PC-9 (cell line): ENCODE results near the gene ANO8. TPM values are rescaled to one million over a fixed set of nuclear protein-coding genes. Genes with fewer than 3 reads are reported as not detected.
"Not testable (repeated sequence)": the region's sequence is repeated elsewhere in the genome, so short reads cannot be mapped to it uniquely, and the experiment has no call there.

Experiments
- BruUV-seq: library from RNA; stranded (reverse); fragments of 400-500 nt; replicated peaks from 2 replicates; lab custom pipeline; 2021; lab: Mats Ljungman, UMichigan
- CTCF ChIA-PET: fragments of 300-600 bp; sonication (Branson Sonifier 250); formaldehyde crosslinking; loops from one replicate; lab custom pipeline; 2022; ENCODE audit warnings: antibody characterized with exemption; lab: Charles Lee
- POLR2A ChIA-PET: fragments of 300-600 bp; sonication (Branson Sonifier 250); formaldehyde crosslinking; loops from one replicate; lab custom pipeline; 2022; ENCODE audit warnings: antibody characterized with exemption; ENCODE audit not compliant: unreplicated experiment; lab: Charles Lee
- DNase-seq, 2 experiments: peaks; one replicate each; pipeline versions ENCODE4 v3.0.0 to v3.0.0-alpha.2; 2015 to 2022; ENCODE audit warnings: mixed read lengths in 1 of 2
- H2AFZ ChIP-seq: fragments of 200-600 bp; sonication (generic); 2 replicates; pipeline ENCODE4 v1.8.1; 2017; ENCODE audit warnings: antibody characterized with exemption
- H3F3A ChIP-seq: fragments of 200-600 bp; sonication (generic); 2 replicates; pipeline ENCODE4 v1.8.1; 2017; ENCODE audit warnings: antibody characterized with exemption, mild to moderate bottlenecking, low read depth; ENCODE audit not compliant: insufficient read depth
- H3K27ac ChIP-seq: fragments of 200-600 bp; sonication (generic); 2 replicates; pipeline ENCODE4 v1.6.1; 2016; ENCODE audit warnings: mixed run types
- H3K27me3 ChIP-seq: fragments of 200-600 bp; sonication (generic); 2 replicates; pipeline ENCODE4 v1.6.1; 2016; ENCODE audit warnings: low read depth, mixed run types; ENCODE audit not compliant: insufficient read depth
- H3K36me3 ChIP-seq: fragments of 200-600 bp; sonication (generic); 2 replicates; pipeline ENCODE4 v1.6.1; 2016; ENCODE audit warnings: low read depth, mixed run types
- H3K4me1 ChIP-seq: fragments of 200-600 bp; sonication (generic); replicated peaks from 2 replicates; pipeline ENCODE4 v1.6.1; 2016; ENCODE audit warnings: mixed run types; ENCODE audit not compliant: insufficient read depth
- H3K4me2 ChIP-seq: fragments of 200-600 bp; sonication (generic); 2 replicates; pipeline ENCODE4 v1.6.1; 2017; ENCODE audit warnings: mixed run types
- H3K4me3 ChIP-seq: fragments of 200-600 bp; sonication (generic); 2 replicates; pipeline ENCODE4 v1.6.1; 2016; ENCODE audit warnings: mixed run types
- H3K79me2 ChIP-seq: fragments of 200-600 bp; sonication (generic); 2 replicates; pipeline ENCODE4 v1.6.1; 2017; ENCODE audit warnings: low read depth, mixed run types
- H3K9me2 ChIP-seq: fragments of 200-600 bp; sonication (generic); 2 replicates; pipeline ENCODE4 v1.8.1; 2017; ENCODE audit warnings: mild to moderate bottlenecking; ENCODE audit not compliant: insufficient read depth
- H3K9me3 ChIP-seq: fragments of 200-600 bp; sonication (generic); 2 replicates; pipeline ENCODE4 v1.8.1; 2016; ENCODE audit warnings: low read depth; ENCODE audit not compliant: insufficient read depth
- H4K20me1 ChIP-seq: fragments of 200-600 bp; sonication (generic); 2 replicates; pipeline ENCODE4 v1.8.1; 2017; ENCODE audit not compliant: insufficient read depth
- CTCF ChIP-seq: fragments of 200-600 bp; sonication (generic); conservative IDR thresholded peaks from 2 replicates; pipeline ENCODE4 v1.6.1; 2017; ENCODE audit warnings: mixed run types, antibody characterized with exemption, mild to moderate bottlenecking, moderate library complexity
- EZH2 ChIP-seq: fragments of 200-600 bp; sonication (generic); IDR thresholded peaks from 2 replicates; pipeline ENCODE4 v1.8.0; 2017; ENCODE audit warnings: antibody characterized with exemption, low read depth
- intact Hi-C: fragments of 100-400 bp; cut with micrococcal nuclease; formaldehyde crosslinking; loops from one replicate; pipeline ENCODE4 v1.10.0; 2022; ENCODE audit not compliant: unreplicated experiment
- total RNA-seq: library from RNA; stranded (reverse); gene quantifications from 2 replicates; pipeline ENCODE4 v1.2.3, GENCODE V29; 2021

Gene ANO8
- total RNA-seq, 1 experiment from 2014 or later: 11.4 TPM

GRCh38 chr19:17281391-17282304 is 53.0 kb downstream of the ANO8 start, which contains the start of gene ANKLE1:
ANKLE1 (plus strand) TSS chr19:17281901; CDS start chr19:17281921, 20 bp downstream.
- H3K4me1 ChIP-seq: no peaks in the 10 kb centered on the region
- H3K4me2 ChIP-seq: peak within 1 kb of the TSS; percentile 73
- H3K4me3 ChIP-seq: no peak within 1 kb of the TSS
- POLR2A ChIA-PET: no interaction called here
- BruUV-seq: no TSS peak
- intact Hi-C loops: loop anchor here (1.0 to 5.0 kb wide), 3 partner anchors 76 to 509 kb away; no protein-coding TSS in a partner anchor
- H3K9me3 ChIP-seq: no peaks in the 10 kb centered on the region
- DNase-seq: no peak
- H3F3A ChIP-seq: peaks cover 33% of the 10 kb centered on the region
- TF ChIP-seq CTCF (no peak), EZH2 (no peak)
- 0 out of 2 replicates have a peak, but pooled peaks cover 4% of the 10 kb centered on the region for H3K36me3 ChIP-seq
- peak within 1 kb of the TSS; percentile 56; the same call in 1 of the 2 replicates for H2AFZ ChIP-seq
- no peaks in the 10 kb centered on the region for H3K9me2 ChIP-seq
- H4K20me1 ChIP-seq: no peaks in the 10 kb centered on the region
- H3K27me3 ChIP-seq: no peaks in the 10 kb centered on the region
- CTCF ChIA-PET: interaction anchor here (0.6 to 1.0 kb wide), 5 partner anchors 22 to 372 kb away, joined by 3 to 8 read pairs (median 4); no protein-coding TSS in a partner anchor
- H3K27ac ChIP-seq: no peak within 1 kb of the TSS
- H3K79me2 ChIP-seq: no peaks in the 10 kb centered on the region

DNA sequence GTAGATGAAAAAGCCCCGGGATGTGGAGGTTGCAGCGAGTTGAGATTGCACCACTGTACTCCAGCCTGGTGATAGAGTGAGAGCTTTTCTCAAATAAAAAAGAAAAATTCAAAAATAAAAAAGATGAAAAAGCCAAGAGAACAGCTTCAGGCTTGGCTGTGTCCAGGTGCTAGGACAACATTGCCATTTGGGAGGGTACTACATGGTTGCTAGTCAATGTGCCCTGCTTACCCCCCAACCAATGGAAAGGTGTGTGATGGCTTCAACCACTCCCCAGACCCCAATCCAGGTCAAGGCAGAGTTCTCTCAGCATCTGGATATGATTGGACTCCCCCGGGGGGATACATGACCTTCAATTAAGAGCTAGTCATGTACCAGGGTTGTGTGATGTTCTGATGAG is 55.2 kb downstream of the ANO8 start:
- no peak overlapping the region for H3K27ac ChIP-seq
- H3K4me3 ChIP-seq: no peak overlapping the region
- H4K20me1 ChIP-seq: no peaks in the 10 kb centered on the region
- no peaks in the 10 kb centered on the region for H3K9me2 ChIP-seq
- H3K4me1 ChIP-seq: no peaks in the 10 kb centered on the region
- no peaks in the 10 kb centered on the region for H3K9me3 ChIP-seq
- H3F3A ChIP-seq: peaks cover 37% of the 10 kb centered on the region
- intact Hi-C loops: no loop called here
- H2AFZ ChIP-seq: no peak overlapping the region
- no peak for DNase-seq
- peaks cover 11% of the 10 kb centered on the region for H3K36me3 ChIP-seq
- H3K27me3 ChIP-seq: no peaks in the 10 kb centered on the region
- POLR2A ChIA-PET: no interaction called here
- BruUV-seq: no TSS peak
- CTCF ChIA-PET: interaction anchor here (0.6 kb wide), 1 partner anchor 66 kb away, joined by 8 read pairs; no protein-coding TSS in a partner anchor
- no peak overlapping the region for H3K4me2 ChIP-seq
- H3K79me2 ChIP-seq: no peaks in the 10 kb centered on the region
- TF ChIP-seq EZH2 (no peak), CTCF (no peak)

- CTCF ChIA-PET: no interaction called here
- no peaks in the 10 kb centered on the region for H3K9me3 ChIP-seq
Observed at GRCh38 chr19:17275441-17276175, 59.0 kb downstream of the ANO8 start.

GRCh38 chr19:17274892-17275291 is 59.8 kb downstream of the ANO8 start:
- Histone ChIP-seq H3K36me3 (peaks cover 23% of the 10 kb centered on the region), H3F3A (peaks cover 22% of the 10 kb centered on the region)
- H3K4me3 ChIP-seq, H3K27me3 ChIP-seq, CTCF ChIA-PET, H3K9me2 ChIP-seq, H3K4me1 ChIP-seq, DNase-seq, BruUV-seq, H3K4me2 ChIP-seq, POLR2A ChIA-PET, H2AFZ ChIP-seq, intact Hi-C loops, H4K20me1 ChIP-seq, H3K79me2 ChIP-seq, H3K9me3 ChIP-seq, H3K27ac ChIP-seq: not testable (repeated sequence)

More at GRCh38 chr19:17275441-17276175, 59.0 kb downstream of the ANO8 start:
- Histone ChIP-seq H2AFZ (no peak overlapping the region), H3K27ac (no peak overlapping the region), H3K4me3 (no peak overlapping the region), H3K79me2 (no peaks in the 10 kb centered on the region), H3K9me2 (no peaks in the 10 kb centered on the region), H3K36me3 (peaks cover 23% of the 10 kb centered on the region), H3K4me2 (no peak overlapping the region), H3K27me3 (no peaks in the 10 kb centered on the region), H3K4me1 (no peaks in the 10 kb centered on the region), H3F3A (peaks cover 29% of the 10 kb centered on the region), H4K20me1 (no peaks in the 10 kb centered on the region)
- TF ChIP-seq CTCF (no peak), EZH2 (no peak)
- intact Hi-C loops: no loop called here
- no peak for DNase-seq
- BruUV-seq: no TSS peak
- POLR2A ChIA-PET: no interaction called here
